ENCODE results near the gene NPM3. TPM values are rescaled to one million over a fixed set of nuclear protein-coding genes. Genes with fewer than 3 reads are reported as not detected.

The NPM3 gene
- total RNA-seq, 1 donor from 2014 or later = 38.0 TPM

DNA sequence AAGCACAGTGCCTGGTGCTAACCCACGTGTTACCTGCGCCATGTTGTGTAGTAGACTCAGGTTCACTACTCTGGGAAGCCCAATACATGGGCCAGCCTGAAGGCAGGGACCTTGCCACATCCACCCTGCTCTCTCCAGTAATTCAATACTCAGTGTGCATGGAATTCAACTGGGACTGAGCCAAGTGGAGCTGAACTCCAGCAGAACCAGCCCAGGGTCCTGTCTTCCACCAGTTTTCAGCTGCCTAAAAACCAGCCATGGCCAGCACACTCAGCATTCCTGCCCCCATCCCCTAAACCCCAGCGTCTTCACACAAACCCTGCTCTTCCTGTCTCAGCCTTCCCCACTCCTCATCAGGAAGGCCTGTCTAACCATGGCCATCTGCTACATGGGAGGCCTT is 22.7 kb downstream of the NPM3 start:
- no peak for DNase-seq (ENCODE audit: low spot score)

- no peak for DNase-seq (ENCODE audit: low spot score)
Measured at GRCh38 chr10:101759309-101760247, 23.7 kb downstream of the NPM3 start.

- no peak for DNase-seq (ENCODE audit: low spot score)
Measured at GRCh38 chr10:101758858-101759257, 24.4 kb downstream of the NPM3 start.

DNA sequence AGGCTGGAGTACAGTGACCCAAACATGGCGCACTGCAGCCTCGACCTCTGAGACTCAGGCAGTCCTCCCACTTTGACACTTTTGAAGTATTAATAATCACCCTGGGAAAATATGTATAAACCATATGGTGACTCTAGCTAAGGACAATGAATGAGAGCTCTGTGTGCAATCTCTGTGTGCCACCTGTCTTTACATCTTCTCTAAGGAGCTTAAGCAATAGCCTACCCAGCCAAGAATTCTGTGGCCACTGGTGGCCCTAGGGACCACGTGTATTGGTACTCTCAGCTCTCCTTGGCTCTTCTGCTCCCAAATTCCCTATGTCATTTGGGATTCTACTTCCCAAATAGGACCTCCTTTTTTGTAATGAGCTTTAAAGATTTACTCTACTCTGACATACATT is 31.0 kb downstream of the NPM3 start:
- DNase-seq (ENCODE audit: low spot score) = no peak

DNA sequence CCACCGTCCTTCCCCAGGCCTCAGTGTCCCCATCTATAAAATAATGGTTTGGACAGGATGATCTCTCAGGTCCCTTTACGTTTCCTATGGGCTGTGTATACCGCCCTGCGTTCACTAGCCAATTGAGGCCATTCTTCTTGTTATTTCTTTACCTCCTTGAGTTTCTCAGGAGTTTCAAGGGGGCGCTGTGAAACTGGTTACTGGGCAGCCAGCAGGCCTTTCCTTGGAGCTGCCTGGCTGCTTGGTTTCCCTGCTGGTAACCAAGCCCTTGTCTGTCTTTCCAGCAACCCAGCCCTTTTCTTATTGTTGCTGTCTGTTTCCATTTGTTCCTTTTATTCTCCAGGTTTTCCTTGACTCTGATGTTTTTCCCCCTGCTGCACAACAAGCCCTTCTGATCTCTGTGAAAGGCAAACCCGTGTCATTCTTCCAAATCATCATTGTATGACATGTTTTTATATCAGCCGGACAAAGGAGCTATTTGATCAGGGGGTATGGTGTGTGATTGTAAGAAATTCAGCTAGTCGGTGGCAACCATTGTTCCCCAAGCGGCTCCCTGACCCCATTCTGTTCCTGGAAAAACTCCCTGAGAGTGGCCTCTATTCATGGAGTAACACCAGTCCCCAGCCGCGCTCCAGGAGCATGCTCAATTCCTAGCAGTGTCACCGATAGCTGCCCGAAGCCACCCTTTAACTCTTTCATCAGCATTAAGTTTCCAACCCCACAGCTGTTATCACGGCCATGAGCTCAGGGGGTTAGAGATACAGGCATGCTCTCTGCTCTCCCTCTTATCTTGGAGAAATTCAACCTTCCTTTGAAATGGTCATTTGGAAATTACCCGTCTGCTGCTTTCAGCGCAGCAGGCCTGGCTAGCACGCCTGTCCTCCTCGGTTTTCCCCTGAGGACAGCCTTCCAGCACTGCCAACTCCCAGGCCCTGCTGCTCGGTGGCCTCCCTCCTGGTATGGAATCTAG is 33.9 kb downstream of the NPM3 start:
- no peak for DNase-seq (ENCODE audit: low spot score)

DNA sequence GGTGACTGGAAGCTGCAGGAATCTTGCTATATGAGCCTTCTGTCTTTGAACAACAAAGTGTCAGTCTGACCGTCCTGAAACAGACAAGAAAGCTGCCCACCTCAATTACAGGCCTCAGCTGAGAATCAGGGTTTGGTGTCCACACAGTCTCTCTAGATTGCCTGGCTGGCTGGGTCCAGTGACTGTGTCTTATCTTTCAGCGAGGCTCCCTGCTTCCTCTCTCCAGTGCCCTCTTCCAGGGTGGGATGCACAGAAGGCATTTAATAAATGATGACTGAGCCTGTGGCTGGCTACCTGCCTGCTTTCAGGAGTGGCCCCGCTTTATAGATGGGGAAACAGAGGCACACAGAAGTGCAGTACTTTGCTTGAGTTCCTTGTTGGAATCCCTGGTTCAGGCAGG is 34.8 kb downstream of the NPM3 start:
- DNase-seq (ENCODE audit: low spot score) = no peak

- DNase-seq (ENCODE audit: low spot score) = peak; percentile 4
Measured at GRCh38 chr10:101745074-101745696, 38.1 kb downstream of the NPM3 start.

- no peak for DNase-seq (ENCODE audit: low spot score)
Measured at GRCh38 chr10:101744267-101744666, 39.0 kb downstream of the NPM3 start.

DNA sequence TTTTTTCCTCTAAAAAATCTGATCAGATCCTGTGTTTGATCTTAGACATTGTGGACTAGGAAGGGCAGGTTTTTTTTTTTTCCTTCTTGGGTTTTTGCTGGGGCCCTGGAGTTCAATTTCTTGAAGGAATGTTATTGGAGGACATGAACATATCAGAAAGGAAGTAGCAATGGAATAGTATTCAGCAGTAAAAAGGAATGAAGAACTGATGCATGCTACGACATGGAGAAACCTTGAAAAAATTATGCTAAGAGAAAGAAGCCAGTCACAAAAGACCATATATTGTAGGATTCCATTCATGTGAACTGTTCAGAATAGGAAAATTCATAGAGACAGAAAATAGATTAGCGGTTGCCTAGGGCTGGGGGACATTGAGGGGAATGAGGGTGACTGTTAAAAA is 41.3 kb downstream of the NPM3 start:
- no peak for DNase-seq (ENCODE audit: low spot score)

DNA sequence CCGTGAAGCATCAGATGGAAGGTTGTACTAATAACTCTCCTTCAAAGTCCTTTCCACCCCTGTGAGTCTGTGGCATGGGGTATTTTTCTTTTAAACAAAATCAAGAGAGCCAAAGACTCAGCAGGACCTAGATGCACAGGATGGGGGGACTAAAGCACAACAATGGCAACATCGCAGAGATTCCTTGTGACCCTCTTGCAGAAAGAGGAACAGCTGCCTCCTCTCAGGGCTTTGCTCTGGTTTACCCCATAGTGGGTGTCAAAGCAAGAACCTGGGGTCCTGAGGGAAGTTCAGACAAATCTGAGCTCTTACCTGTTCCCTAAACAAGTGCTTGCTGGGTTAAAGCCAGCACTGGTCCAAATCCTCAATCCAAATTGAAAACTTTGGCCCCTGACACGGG is 46.6 kb downstream of the NPM3 start:
- no peak for DNase-seq (ENCODE audit: low spot score)

DNA sequence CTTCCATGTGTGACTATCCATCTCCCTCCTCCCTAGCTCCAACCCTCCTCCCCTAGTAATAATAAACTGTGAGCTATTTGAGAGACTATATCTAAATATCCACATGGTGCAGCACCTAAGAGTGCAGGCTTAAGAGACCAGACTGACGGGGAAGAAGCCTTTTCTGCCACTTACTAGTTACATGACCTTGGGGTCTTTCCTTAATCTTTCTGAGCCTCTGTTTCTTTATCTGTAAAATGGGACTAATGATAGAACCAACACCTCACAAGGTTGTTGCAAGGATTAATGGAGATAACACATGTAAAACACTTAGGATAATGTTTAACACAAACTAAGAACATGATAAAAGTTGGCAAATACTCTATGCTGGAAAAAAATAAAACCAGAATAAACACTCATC is 51.1 kb downstream of the NPM3 start:
- no peak for DNase-seq (ENCODE audit: low spot score)

Other genes with a start within 250 kb of the NPM3 start
- gene POLL, start 195.2 kb downstream of the NPM3 start, total RNA-seq (ENCODE audit: insufficient read depth, low replicate concordance) = 6.5 TPM
- 16.1 TPM for gene DPCD, start 195.1 kb downstream of the NPM3 start, total RNA-seq (ENCODE audit: insufficient read depth, low replicate concordance)
- gene FBXW4, start 88.3 kb downstream of the NPM3 start, total RNA-seq (ENCODE audit: insufficient read depth, low replicate concordance) = 81.1 TPM
- gene FGF8, start 7.3 kb downstream of the NPM3 start, total RNA-seq (ENCODE audit: insufficient read depth, low replicate concordance) = 3.4 TPM
- 186 TPM for gene OGA, start 35.0 kb upstream of the NPM3 start, total RNA-seq (ENCODE audit: insufficient read depth, low replicate concordance)
- not detected for gene KCNIP2, start 60.4 kb upstream of the NPM3 start, total RNA-seq (ENCODE audit: insufficient read depth, low replicate concordance)

All from umbilical cord (tissue), 2 donors.